22Rv1 (cell line): ENCODE results near the gene DSTN.

Experiments
- ZFX ChIP-seq: fragments of 450-650 bp; IDR thresholded peaks from 2 replicates; pipeline ENCODE4 v1.6.1; 2017; ENCODE audit warnings: antibody characterized with exemption, borderline replicate concordance
- TF ChIP-seq, protein P1 (sequence below): fragments of 450-650 bp; IDR thresholded peaks from 2 replicates; pipeline ENCODE4 v1.5.1; 2017; ENCODE audit warnings: mild to moderate bottlenecking

GRCh38 chr20:17568972-17569521, 828 bp upstream of the DSTN start:
- TF ChIP-seq, protein P1, sequence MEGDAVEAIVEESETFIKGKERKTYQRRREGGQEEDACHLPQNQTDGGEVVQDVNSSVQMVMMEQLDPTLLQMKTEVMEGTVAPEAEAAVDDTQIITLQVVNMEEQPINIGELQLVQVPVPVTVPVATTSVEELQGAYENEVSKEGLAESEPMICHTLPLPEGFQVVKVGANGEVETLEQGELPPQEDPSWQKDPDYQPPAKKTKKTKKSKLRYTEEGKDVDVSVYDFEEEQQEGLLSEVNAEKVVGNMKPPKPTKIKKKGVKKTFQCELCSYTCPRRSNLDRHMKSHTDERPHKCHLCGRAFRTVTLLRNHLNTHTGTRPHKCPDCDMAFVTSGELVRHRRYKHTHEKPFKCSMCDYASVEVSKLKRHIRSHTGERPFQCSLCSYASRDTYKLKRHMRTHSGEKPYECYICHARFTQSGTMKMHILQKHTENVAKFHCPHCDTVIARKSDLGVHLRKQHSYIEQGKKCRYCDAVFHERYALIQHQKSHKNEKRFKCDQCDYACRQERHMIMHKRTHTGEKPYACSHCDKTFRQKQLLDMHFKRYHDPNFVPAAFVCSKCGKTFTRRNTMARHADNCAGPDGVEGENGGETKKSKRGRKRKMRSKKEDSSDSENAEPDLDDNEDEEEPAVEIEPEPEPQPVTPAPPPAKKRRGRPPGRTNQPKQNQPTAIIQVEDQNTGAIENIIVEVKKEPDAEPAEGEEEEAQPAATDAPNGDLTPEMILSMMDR = no peak
- TF ChIP-seq ZFX = no peak
